HEK293 (cell line): ENCODE results near the gene CACNA2D3.

ENCODE experiments used
- CTCF ChIA-PET: fragments of 350-600 bp; formaldehyde crosslinking; extraction: SDS; loops from one replicate; lab custom pipeline; 2021; ENCODE audit warnings: antibody characterized with exemption; lab: Yijun Ruan, JAX
- POLR2A ChIA-PET: fragments of 300-600 bp; formaldehyde crosslinking; extraction: SDS; loops from one replicate; lab custom pipeline; 2020; ENCODE audit warnings: antibody characterized with exemption, inconsistent platforms; lab: Yijun Ruan, JAX
- H3K27ac ChIP-seq: fragments of 200-500 bp; sonication (Bioruptor generic); 2 replicates; pipeline ENCODE4 v1.5.1; 2014; ENCODE audit warnings: low read depth, low read length, control low read depth, inconsistent platforms; ENCODE audit errors: extremely low read depth
- H3K36me3 ChIP-seq, 2 experiments: fragments of 200-500 bp in 1 of 2; sonication (Bioruptor generic) in 1 of 2; 1 replicate in 1 of 2; 2 replicates in 1 of 2; pipeline ENCODE4 v1.5.1; 2014 to 2017; ENCODE audit warnings: inconsistent platforms in 2 of 2, low read length in 2 of 2; ENCODE audit not compliant: control insufficient read depth in 2 of 2, insufficient read depth in 1 of 2
- H3K4me1 ChIP-seq: fragments of 200-500 bp; sonication (Bioruptor generic); 2 replicates; pipeline ENCODE4 v1.5.1; 2014; ENCODE audit warnings: mild to moderate bottlenecking, low read length, inconsistent platforms; ENCODE audit not compliant: control insufficient read depth, insufficient read depth
- H3K4me3 ChIP-seq: 2 replicates; pipeline ENCODE4 v1.5.1; 2011; ENCODE audit warnings: low read depth, mild to moderate bottlenecking, control low read depth, low read length, moderate library complexity
- H3K9me3 ChIP-seq: fragments of 200-500 bp; sonication (Bioruptor generic); 2 replicates; pipeline ENCODE4 v1.5.1; 2014; ENCODE audit warnings: low read depth, low read length, inconsistent platforms; ENCODE audit not compliant: control insufficient read depth, insufficient read depth
- ZBTB17 ChIP-seq: fragments of 450-650 bp; formaldehyde crosslinking; IDR thresholded peaks from 2 replicates; pipeline ENCODE4 v1.5.1; 2016; ENCODE audit warnings: missing biosample characterization, missing genetic modification characterization
- ZEB2 ChIP-seq: fragments of 450-650 bp; formaldehyde crosslinking; IDR thresholded peaks from 2 replicates; pipeline ENCODE4 v1.5.1; 2016; ENCODE audit warnings: missing biosample characterization, missing genetic modification characterization
- ZNF341 ChIP-seq: fragments of 450-650 bp; formaldehyde crosslinking; IDR thresholded peaks from 2 replicates; pipeline ENCODE4; 2016; ENCODE audit warnings: low read depth, missing biosample characterization, missing genetic modification characterization
- ZNF354C ChIP-seq: fragments of 450-650 bp; formaldehyde crosslinking; IDR thresholded peaks from 2 replicates; pipeline ENCODE4 v1.5.1; 2016; ENCODE audit warnings: missing biosample characterization, missing genetic modification characterization, low read depth, borderline replicate concordance
- ZNF37A ChIP-seq: fragments of 450-650 bp; IDR thresholded peaks from 2 replicates; pipeline ENCODE4 v1.5.1; 2018; ENCODE audit warnings: missing biosample characterization, missing genetic modification characterization
- ZNF398 ChIP-seq: fragments of 450-650 bp; formaldehyde crosslinking; IDR thresholded peaks from 2 replicates; pipeline ENCODE4 v1.5.1; 2017; ENCODE audit warnings: missing biosample characterization, missing genetic modification characterization
- ZNF501 ChIP-seq: fragments of 450-650 bp; formaldehyde crosslinking; IDR thresholded peaks from 2 replicates; pipeline ENCODE4 v1.5.1; 2016; ENCODE audit warnings: missing biosample characterization, missing genetic modification characterization
- ZNF549 ChIP-seq: fragments of 450-650 bp; IDR thresholded peaks from 2 replicates; pipeline ENCODE4 v1.5.1; 2018; ENCODE audit warnings: missing biosample characterization, missing genetic modification characterization, mild to moderate bottlenecking, inconsistent platforms, moderate library complexity
- ZNF571 ChIP-seq: fragments of 450-650 bp; formaldehyde crosslinking; IDR thresholded peaks from 2 replicates; pipeline ENCODE4 v1.5.0; 2017; ENCODE audit warnings: missing biosample characterization, missing genetic modification characterization
- ZNF626 ChIP-seq: fragments of 450-650 bp; sonication (Bioruptor Pico); formaldehyde crosslinking; IDR thresholded peaks from 2 replicates; pipeline ENCODE4 v1.5.1; 2018; ENCODE audit warnings: missing biosample characterization, missing genetic modification characterization, inconsistent platforms
- ZNF645 ChIP-seq: fragments of 450-650 bp; formaldehyde crosslinking; IDR thresholded peaks from 2 replicates; pipeline ENCODE4; 2016; ENCODE audit warnings: missing biosample characterization, missing genetic modification characterization
- ZNF701 ChIP-seq: fragments of 450-650 bp; formaldehyde crosslinking; IDR thresholded peaks from 2 replicates; pipeline ENCODE4 v1.5.1; 2016; ENCODE audit warnings: missing biosample characterization, missing genetic modification characterization
- ZNF707 ChIP-seq: fragments of 450-650 bp; formaldehyde crosslinking; IDR thresholded peaks from 2 replicates; pipeline ENCODE4 v1.5.1; 2016; ENCODE audit warnings: missing biosample characterization, missing genetic modification characterization
- TF ChIP-seq, protein P1 (sequence below): fragments of 450-650 bp; formaldehyde crosslinking; IDR thresholded peaks from 2 replicates; pipeline ENCODE4 v1.5.1; 2016; ENCODE audit warnings: missing biosample characterization, missing genetic modification characterization
- TF ChIP-seq, protein P2 (sequence below): fragments of 450-650 bp; formaldehyde crosslinking; IDR thresholded peaks from 2 replicates; pipeline ENCODE4 v1.5.1; 2016; ENCODE audit warnings: missing biosample characterization, missing genetic modification characterization

CACNA2D3 gene

DNA sequence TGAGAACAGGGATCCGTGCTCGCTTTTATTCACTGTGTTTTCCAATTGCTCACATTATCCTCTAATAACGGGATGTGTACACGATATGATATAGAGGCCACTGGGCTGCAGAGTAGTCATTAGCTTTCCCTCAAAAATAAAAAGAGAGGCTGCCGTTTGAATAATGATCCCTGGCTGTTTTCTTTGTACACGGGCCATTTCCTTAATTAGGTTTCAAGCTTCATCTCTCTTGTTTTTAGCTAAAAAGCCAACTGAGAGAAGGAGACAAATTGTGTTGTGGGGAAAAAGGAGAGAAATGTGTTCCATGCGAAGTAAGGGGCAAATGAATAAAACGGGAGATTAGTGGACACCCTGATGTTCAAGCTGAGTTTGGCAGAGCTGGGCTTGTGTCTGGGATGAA is 174.2 kb downstream of the CACNA2D3 start (continued):
- TF ChIP-seq, protein P1, sequence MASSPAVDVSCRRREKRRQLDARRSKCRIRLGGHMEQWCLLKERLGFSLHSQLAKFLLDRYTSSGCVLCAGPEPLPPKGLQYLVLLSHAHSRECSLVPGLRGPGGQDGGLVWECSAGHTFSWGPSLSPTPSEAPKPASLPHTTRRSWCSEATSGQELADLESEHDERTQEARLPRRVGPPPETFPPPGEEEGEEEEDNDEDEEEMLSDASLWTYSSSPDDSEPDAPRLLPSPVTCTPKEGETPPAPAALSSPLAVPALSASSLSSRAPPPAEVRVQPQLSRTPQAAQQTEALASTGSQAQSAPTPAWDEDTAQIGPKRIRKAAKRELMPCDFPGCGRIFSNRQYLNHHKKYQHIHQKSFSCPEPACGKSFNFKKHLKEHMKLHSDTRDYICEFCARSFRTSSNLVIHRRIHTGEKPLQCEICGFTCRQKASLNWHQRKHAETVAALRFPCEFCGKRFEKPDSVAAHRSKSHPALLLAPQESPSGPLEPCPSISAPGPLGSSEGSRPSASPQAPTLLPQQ (tag by site-specific recombination): no peak

GRCh38 chr3:54299169-54299935 is 177.0 kb downstream of the CACNA2D3 start:
- POLR2A ChIA-PET: no interaction called here

More at GRCh38 chr3:54299169-54299935, 177.0 kb downstream of the CACNA2D3 start:
- no peaks in the 10 kb centered on the region for H3K36me3 ChIP-seq
- H3K9me3 ChIP-seq: no peaks in the 10 kb centered on the region
- H3K27ac ChIP-seq: no peak overlapping the region
- CTCF ChIA-PET: interaction anchor here (0.6 to 0.7 kb wide), 2 partner anchors 153 to 867 kb away, joined by 3 read pairs; no protein-coding TSS in a partner anchor
- H3K4me3 ChIP-seq: no peak overlapping the region
- no peaks in the 10 kb centered on the region for H3K4me1 ChIP-seq
- TF ChIP-seq ZNF701 (tag by site-specific recombination): no peak
- TF ChIP-seq ZNF37A (tag by site-specific recombination): no peak
- no peak for TF ChIP-seq ZNF645 (tag by site-specific recombination)
- no peak for TF ChIP-seq ZNF501
- no peak for TF ChIP-seq ZEB2
- no peak for TF ChIP-seq ZBTB17 (tag by site-specific recombination)
- TF ChIP-seq ZNF354C: no peak
- TF ChIP-seq ZNF549: no peak
- TF ChIP-seq ZNF398 (tag by site-specific recombination): no peak
- no peak for TF ChIP-seq ZNF571 (tag by site-specific recombination)
- TF ChIP-seq, protein P2, sequence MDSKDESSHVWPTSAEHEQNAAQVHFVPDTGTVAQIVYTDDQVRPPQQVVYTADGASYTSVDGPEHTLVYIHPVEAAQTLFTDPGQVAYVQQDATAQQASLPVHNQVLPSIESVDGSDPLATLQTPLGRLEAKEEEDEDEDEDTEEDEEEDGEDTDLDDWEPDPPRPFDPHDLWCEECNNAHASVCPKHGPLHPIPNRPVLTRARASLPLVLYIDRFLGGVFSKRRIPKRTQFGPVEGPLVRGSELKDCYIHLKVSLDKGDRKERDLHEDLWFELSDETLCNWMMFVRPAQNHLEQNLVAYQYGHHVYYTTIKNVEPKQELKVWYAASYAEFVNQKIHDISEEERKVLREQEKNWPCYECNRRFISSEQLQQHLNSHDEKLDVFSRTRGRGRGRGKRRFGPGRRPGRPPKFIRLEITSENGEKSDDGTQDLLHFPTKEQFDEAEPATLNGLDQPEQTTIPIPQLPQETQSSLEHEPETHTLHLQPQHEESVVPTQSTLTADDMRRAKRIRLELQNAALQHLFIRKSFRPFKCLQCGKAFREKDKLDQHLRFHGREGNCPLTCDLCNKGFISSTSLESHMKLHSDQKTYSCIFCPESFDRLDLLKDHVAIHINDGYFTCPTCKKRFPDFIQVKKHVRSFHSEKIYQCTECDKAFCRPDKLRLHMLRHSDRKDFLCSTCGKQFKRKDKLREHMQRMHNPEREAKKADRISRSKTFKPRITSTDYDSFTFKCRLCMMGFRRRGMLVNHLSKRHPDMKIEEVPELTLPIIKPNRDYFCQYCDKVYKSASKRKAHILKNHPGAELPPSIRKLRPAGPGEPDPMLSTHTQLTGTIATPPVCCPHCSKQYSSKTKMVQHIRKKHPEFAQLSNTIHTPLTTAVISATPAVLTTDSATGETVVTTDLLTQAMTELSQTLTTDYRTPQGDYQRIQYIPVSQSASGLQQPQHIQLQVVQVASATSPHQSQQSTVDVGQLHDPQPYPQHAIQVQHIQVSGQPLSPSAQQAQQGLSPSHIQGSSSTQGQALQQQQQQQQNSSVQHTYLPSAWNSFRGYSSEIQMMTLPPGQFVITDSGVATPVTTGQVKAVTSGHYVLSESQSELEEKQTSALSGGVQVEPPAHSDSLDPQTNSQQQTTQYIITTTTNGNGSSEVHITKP (tag by site-specific recombination): no peak
- TF ChIP-seq ZNF626 (tag by site-specific recombination): no peak
- TF ChIP-seq ZNF341 (tag by site-specific recombination): no peak
- TF ChIP-seq ZNF707 (tag by site-specific recombination): no peak
